Vagina (tissue), 2 donors: ENCODE data around the gene HTR2B. TPM values are rescaled to one million over a fixed set of nuclear protein-coding genes. Genes with fewer than 3 reads are reported as not detected.

Source experiments
- DNase-seq, 2 donors: peaks; one replicate each; pipeline ENCODE4 v3.0.0-alpha.2; 2017; ENCODE audit errors: extremely low spot score in 2 of 2
- H3K27ac ChIP-seq: fragments of 200-600 bp; sonication (generic); one replicate; pipeline ENCODE4 v1.5.1; 2019
- H3K27me3 ChIP-seq: fragments of 200-600 bp; sonication (generic); one replicate; pipeline ENCODE4 v1.5.1; 2019
- H3K36me3 ChIP-seq, 2 donors: fragments of 200-600 bp; sonication (generic); one replicate each; pipeline ENCODE4 v1.5.1; 2017 to 2019
- H3K4me1 ChIP-seq: fragments of 200-600 bp; sonication (generic); one replicate; pipeline ENCODE4 v1.5.1; 2019
- H3K4me3 ChIP-seq, 2 donors: fragments of 200-600 bp; sonication (generic); 1 replicate in 1 of 2; 2 replicates in 1 of 2; pipeline ENCODE4 v1.5.1; 2016 to 2019
- H3K9me3 ChIP-seq: fragments of 200-600 bp; sonication (generic); one replicate; pipeline ENCODE4 v1.5.1; 2019
- CTCF ChIP-seq, 3 experiments: fragments of 450-650 bp in 2 of 3; fragments of 200-600 bp in 1 of 3; sonication (generic) in 1 of 3; IDR thresholded peaks; one replicate each; pipeline ENCODE4 v1.5.1; 2017 to 2019; ENCODE audit warnings: antibody characterized with exemption in 3 of 3, mild to moderate bottlenecking in 2 of 3, moderate library complexity in 2 of 3
- POLR2A ChIP-seq, 2 donors: fragments of 450-650 bp; IDR thresholded peaks; one replicate each; pipeline ENCODE4 v1.6.1; 2017; ENCODE audit warnings: antibody characterized with exemption in 2 of 2, mild to moderate bottlenecking in 2 of 2, moderate library complexity in 2 of 2
- POLR2AphosphoS5 ChIP-seq, 2 donors: sonication (generic); formaldehyde crosslinking; IDR thresholded peaks; one replicate each; pipeline ENCODE4 v1.9.0; 2017; ENCODE audit warnings: antibody characterized with exemption in 2 of 2, mild to moderate bottlenecking in 2 of 2, low read depth in 1 of 2; ENCODE audit not compliant: insufficient read depth in 1 of 2
- intact Hi-C: fragments of 100-400 bp; cut with DNase I; formaldehyde crosslinking; loops from one replicate; pipeline ENCODE4 v1.15.1; 2023
- total RNA-seq: library from RNA; depleted of rRNA; stranded (reverse); fragments of >200 nt; gene quantifications from one replicate; pipeline ENCODE4 v1.2.3, GENCODE V29; 2016

The HTR2B gene
- total RNA-seq, 1 donor from 2014 or later = 0.49 TPM

- no peak for TF ChIP-seq POLR2AphosphoS5 (IDR thresholded peaks at IDR 0.05; ENCODE audit: insufficient read depth in 1 of 2, low read depth in 1 of 2)
- no peak for TF ChIP-seq POLR2A (IDR thresholded peaks at IDR 0.05)
- no peak for TF ChIP-seq CTCF (IDR thresholded peaks at IDR 0.05)
- Histone ChIP-seq H3K4me3 (no peak overlapping the region), H3K4me1 (no peaks in the 10 kb centered on the region), H3K27me3 (no peaks in the 10 kb centered on the region), H3K27ac (no peak overlapping the region), H3K36me3 (peaks cover 0 to 49% of the 10 kb centered on the region in 2 donors), H3K9me3 (peaks cover 17% of the 10 kb centered on the region)
- intact Hi-C loops = loop anchor here (10.0 kb wide), 1 partner anchor 315 kb away; no protein-coding TSS in a partner anchor
- DNase-seq = no peak
Observed at GRCh38 chr2:231099918-231100317, 24.9 kb downstream of the HTR2B start.

- TF ChIP-seq POLR2A (IDR thresholded peaks at IDR 0.05) (no peak), CTCF (IDR thresholded peaks at IDR 0.05) (no peak), POLR2AphosphoS5 (IDR thresholded peaks at IDR 0.05; ENCODE audit: insufficient read depth in 1 of 2, low read depth in 1 of 2) (no peak)
- H3K4me3 ChIP-seq = no peak overlapping the region
- H3K36me3 ChIP-seq = peaks cover 0 to 49% of the 10 kb centered on the region in 2 donors
- H3K4me1 ChIP-seq = no peaks in the 10 kb centered on the region
- DNase-seq = no peak
- H3K27me3 ChIP-seq = no peaks in the 10 kb centered on the region
- intact Hi-C loops = no loop called here
- peaks cover 7% of the 10 kb centered on the region for H3K9me3 ChIP-seq
- H3K27ac ChIP-seq = no peak overlapping the region
Observed at GRCh38 chr2:231094736-231095346, 30.0 kb downstream of the HTR2B start.

GRCh38 chr2:231093933-231094332 lies 30.9 kb downstream of the HTR2B start:
- Histone ChIP-seq H3K27me3 (no peaks in the 10 kb centered on the region), H3K4me1 (no peaks in the 10 kb centered on the region), H3K9me3 (peaks cover under 1% of the 10 kb centered on the region), H3K36me3 (peaks cover 0 to 45% of the 10 kb centered on the region in 2 donors), H3K4me3 (no peak overlapping the region), H3K27ac (no peak overlapping the region)
- no peak for TF ChIP-seq CTCF (IDR thresholded peaks at IDR 0.05)
- no peak for TF ChIP-seq POLR2AphosphoS5 (IDR thresholded peaks at IDR 0.05; ENCODE audit: insufficient read depth in 1 of 2, low read depth in 1 of 2)
- TF ChIP-seq POLR2A (IDR thresholded peaks at IDR 0.05) = no peak
- intact Hi-C loops = no loop called here
- no peak for DNase-seq

GRCh38 chr2:231088754-231089153 lies 36.1 kb downstream of the HTR2B start:
- H3K27ac ChIP-seq = no peak overlapping the region
- H3K9me3 ChIP-seq = no peaks in the 10 kb centered on the region
- DNase-seq = no peak
- TF ChIP-seq CTCF (IDR thresholded peaks at IDR 0.05) (no peak), POLR2A (IDR thresholded peaks at IDR 0.05) (no peak), POLR2AphosphoS5 (IDR thresholded peaks at IDR 0.05; ENCODE audit: insufficient read depth in 1 of 2, low read depth in 1 of 2) (no peak)
- intact Hi-C loops = no loop called here
- no peak overlapping the region for H3K4me3 ChIP-seq
- H3K27me3 ChIP-seq = no peaks in the 10 kb centered on the region
- peaks cover 0 to 64% of the 10 kb centered on the region in 2 donors for H3K36me3 ChIP-seq
- no peaks in the 10 kb centered on the region for H3K4me1 ChIP-seq

GRCh38 chr2:231084565-231084964 lies 40.3 kb downstream of the HTR2B start:
- TF ChIP-seq POLR2AphosphoS5 (IDR thresholded peaks at IDR 0.05; ENCODE audit: insufficient read depth in 1 of 2, low read depth in 1 of 2) = no peak
- TF ChIP-seq CTCF (IDR thresholded peaks at IDR 0.05) = no peak
- no peak for TF ChIP-seq POLR2A (IDR thresholded peaks at IDR 0.05)
- Histone ChIP-seq H3K4me1 (no peaks in the 10 kb centered on the region), H3K9me3 (no peaks in the 10 kb centered on the region), H3K27me3 (no peaks in the 10 kb centered on the region), H3K27ac (no peak overlapping the region), H3K4me3 (no peak overlapping the region), H3K36me3 (peaks cover 0 to 96% of the 10 kb centered on the region in 2 donors)
- intact Hi-C loops = no loop called here
- DNase-seq = no peak
